Measurements from ENCODE around the gene PPP1R9A.

GRCh38 chr7:95059842-95060313 is 152.5 kb downstream of the PPP1R9A start:
- TF ChIP-seq CTCF (IDR thresholded peaks at IDR 0.05) (no peak), POLR2A (IDR thresholded peaks at IDR 0.05; ENCODE audit: low read depth) (no peak)

Measured in esophagus muscularis mucosa (tissue), 3 donors.